ENCODE measurements around the gene SLC25A44.
"Not testable (repeated sequence)": the region's sequence is repeated elsewhere in the genome, so short reads cannot be mapped to it uniquely, and the experiment has no call there.

SLC25A44 gene

DNA sequence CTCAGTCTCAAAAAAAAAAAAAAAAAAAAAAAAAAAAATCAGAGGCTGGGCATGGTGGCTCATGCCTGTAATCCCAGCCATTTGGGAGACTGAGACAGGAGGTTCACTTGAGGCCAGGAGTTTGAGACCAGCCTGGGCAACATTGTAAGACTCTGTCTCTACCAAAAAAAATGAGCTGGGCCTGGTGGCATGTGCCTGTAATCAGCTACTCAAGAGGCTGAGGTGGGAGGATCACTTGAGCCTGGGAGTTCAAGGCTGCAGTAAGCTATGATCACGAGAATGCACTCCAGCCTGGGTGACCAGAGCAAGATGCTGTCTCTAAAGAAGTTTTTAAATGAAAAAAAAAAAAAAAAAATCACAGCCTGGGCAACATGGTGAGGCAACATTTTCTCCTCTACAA is 30.2 kb upstream of the SLC25A44 start:
- H3K4me3 ChIP-seq (ENCODE audit: low read length) = no peak overlapping the region
- H3K27ac ChIP-seq (ENCODE audit: low read length) = no peak overlapping the region
- DNase-seq (ENCODE audit: low read depth, low spot score) = no peak
- no peaks in the 10 kb centered on the region for H3K27me3 ChIP-seq (ENCODE audit: control insufficient read depth, insufficient read depth, low read length)
- H3K9me3 ChIP-seq (ENCODE audit: control insufficient read depth, insufficient read depth, low read length) = no peaks in the 10 kb centered on the region
- WGBS (ENCODE audit: insufficient coverage, insufficient read length) = no CpG with 5 or more reads among the region's 1 CpG
- H3K36me3 ChIP-seq (ENCODE audit: control insufficient read depth, insufficient read depth, low read length) = no peaks in the 10 kb centered on the region
- no peaks in the 10 kb centered on the region; the same call in 1 of the 2 replicates for H3K4me1 ChIP-seq (ENCODE audit: control insufficient read depth, insufficient read depth, low read length)

DNA sequence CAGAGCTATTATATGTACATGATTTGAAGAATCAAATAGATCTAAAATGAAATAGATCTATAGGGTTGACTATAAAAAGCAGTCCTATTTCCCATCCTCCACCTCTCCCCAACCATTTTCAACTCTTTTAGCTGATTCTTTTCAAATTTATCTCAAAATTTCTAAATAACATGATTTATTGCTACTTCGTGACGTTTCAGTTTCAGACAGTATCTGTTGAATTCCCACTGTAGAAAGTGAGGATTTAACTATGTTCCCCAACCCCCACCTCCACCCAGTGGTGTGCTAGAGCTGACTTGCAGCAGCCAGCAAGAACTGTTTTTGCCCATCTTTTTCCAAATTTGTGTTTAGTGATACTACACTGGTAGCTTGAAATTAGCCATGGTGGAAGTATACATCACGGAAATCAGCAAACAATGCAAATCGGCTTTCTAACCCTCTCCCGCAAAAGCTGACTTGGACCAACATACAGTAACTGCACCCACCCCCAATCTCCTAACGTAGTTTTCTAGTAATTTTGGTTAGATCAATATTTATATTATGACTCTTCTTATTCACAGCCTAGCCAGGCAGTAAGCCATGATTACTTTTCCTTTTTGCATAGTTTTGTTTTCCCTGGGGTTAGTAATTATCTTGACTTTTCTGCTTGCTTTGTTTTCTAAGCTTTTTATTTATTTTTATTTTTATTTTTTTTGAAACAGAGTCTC is 29.6 kb upstream of the SLC25A44 start:
- Histone ChIP-seq H3K27me3 (ENCODE audit: control insufficient read depth, insufficient read depth, low read length) (no peaks in the 10 kb centered on the region), H3K4me1 (ENCODE audit: control insufficient read depth, insufficient read depth, low read length) (no peaks in the 10 kb centered on the region; the same call in 1 of the 2 replicates), H3K9me3 (ENCODE audit: control insufficient read depth, insufficient read depth, low read length) (no peaks in the 10 kb centered on the region), H3K27ac (ENCODE audit: low read length) (no peak overlapping the region), H3K4me3 (ENCODE audit: low read length) (no peak overlapping the region), H3K36me3 (ENCODE audit: control insufficient read depth, insufficient read depth, low read length) (no peaks in the 10 kb centered on the region)
- DNase-seq (ENCODE audit: low read depth, low spot score) = no peak
- WGBS (ENCODE audit: insufficient coverage, insufficient read length) = 100% methylated on average over 2 of the region's 6 CpGs

DNA sequence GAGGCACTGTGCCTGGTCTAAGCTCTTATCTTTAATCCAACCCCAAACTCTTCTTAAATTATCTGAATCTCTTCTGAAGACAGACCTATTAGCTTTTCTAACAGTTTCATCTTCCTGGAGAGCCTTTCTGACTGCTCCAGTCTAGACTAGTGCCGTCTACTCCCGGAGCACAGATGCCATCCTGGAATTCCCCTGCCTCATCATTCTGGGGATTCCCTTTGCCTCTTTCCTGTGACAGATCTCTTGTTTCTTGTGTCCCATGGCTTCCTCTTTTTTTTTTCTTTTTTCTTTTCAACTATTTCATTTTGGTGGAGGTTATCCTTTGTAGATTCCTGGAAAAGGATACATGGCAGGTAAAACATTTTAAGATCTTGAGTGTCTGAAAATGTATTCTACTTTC is 28.8 kb upstream of the SLC25A44 start:
- WGBS (ENCODE audit: insufficient coverage, insufficient read length) = no CpG with 5 or more reads among the region's 2 CpGs
- DNase-seq (ENCODE audit: low read depth, low spot score) = no peak
- H3K4me3 ChIP-seq (ENCODE audit: low read length) = no peak overlapping the region
- no peaks in the 10 kb centered on the region for H3K9me3 ChIP-seq (ENCODE audit: control insufficient read depth, insufficient read depth, low read length)
- no peaks in the 10 kb centered on the region for H3K36me3 ChIP-seq (ENCODE audit: control insufficient read depth, insufficient read depth, low read length)
- H3K27ac ChIP-seq (ENCODE audit: low read length) = no peak overlapping the region
- no peaks in the 10 kb centered on the region for H3K27me3 ChIP-seq (ENCODE audit: control insufficient read depth, insufficient read depth, low read length)
- H3K4me1 ChIP-seq (ENCODE audit: control insufficient read depth, insufficient read depth, low read length) = no peaks in the 10 kb centered on the region; the same call in 1 of the 2 replicates

DNA sequence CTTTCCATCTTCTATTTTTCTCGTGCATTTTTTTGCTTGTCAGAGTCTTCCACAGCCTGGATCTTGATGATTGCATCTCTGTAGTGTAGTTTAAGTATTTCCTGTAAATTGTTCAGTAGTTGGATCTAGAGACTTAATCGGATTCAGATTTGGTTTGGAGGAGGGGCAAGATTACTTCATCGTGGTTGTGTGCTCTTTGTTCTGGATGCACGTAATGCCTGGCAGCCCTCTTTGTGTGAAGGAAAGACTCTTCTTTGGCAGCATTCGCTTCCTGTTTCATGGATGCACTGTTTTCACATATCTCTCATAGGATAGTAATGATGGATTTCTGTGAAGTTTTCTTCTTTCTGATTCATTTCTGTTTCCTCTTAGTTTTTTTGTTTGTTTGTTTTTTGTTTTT is 26.4 kb upstream of the SLC25A44 start:
- Histone ChIP-seq H3K27ac (ENCODE audit: low read length) (no peak overlapping the region), H3K4me3 (ENCODE audit: low read length) (no peak overlapping the region), H3K4me1 (ENCODE audit: control insufficient read depth, insufficient read depth, low read length) (no peaks in the 10 kb centered on the region), H3K9me3 (ENCODE audit: control insufficient read depth, insufficient read depth, low read length) (no peaks in the 10 kb centered on the region), H3K36me3 (ENCODE audit: control insufficient read depth, insufficient read depth, low read length) (no peaks in the 10 kb centered on the region), H3K27me3 (ENCODE audit: control insufficient read depth, insufficient read depth, low read length) (no peaks in the 10 kb centered on the region)
- WGBS (ENCODE audit: insufficient coverage, insufficient read length) = no CpG with 5 or more reads among the region's 5 CpGs
- no peak for DNase-seq (ENCODE audit: low read depth, low spot score)

DNA sequence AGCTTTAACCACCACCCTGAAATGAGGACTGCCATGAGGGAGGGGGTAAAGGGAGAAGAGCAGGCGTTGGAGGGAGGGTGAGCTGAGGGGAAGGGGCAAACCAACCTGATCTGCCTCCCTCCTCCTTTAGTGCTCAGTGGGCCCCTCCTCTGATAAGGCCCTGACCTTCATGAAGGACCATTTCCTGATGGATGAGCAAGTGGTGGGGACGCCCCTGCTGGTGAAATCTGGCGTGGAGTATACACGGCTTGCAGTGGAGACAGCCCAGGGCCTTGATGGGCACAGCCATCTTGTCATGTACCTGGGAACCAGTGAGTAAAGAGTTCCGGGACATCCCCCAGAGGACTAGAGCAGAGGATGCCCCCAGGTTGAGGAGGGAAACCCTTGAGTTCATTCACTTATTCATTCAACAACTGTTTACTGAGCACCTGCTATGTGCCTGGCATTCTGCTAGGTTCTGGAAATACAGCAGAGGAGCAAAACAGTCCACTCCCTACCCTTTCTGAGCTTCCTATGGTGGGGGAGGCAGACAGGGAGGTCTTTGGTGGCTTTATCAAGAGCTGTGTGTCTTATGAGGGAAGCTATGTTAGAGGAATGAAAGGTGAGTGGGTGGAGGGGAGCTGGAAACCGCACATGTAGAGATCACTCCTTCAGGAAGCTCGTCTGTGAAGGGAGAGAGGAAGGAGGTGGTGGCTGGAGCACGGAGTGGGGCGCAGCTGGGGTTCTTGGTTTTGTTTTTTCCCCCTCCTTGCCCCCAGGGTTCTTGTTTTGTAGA is 21.0 kb upstream of the SLC25A44 start:
- no peak for DNase-seq (ENCODE audit: low read depth, low spot score)
- Histone ChIP-seq H3K27me3 (ENCODE audit: control insufficient read depth, insufficient read depth, low read length) (no peaks in the 10 kb centered on the region), H3K27ac (ENCODE audit: low read length) (no peak overlapping the region), H3K4me1 (ENCODE audit: control insufficient read depth, insufficient read depth, low read length) (peaks cover 2% of the 10 kb centered on the region; the same call in 1 of the 2 replicates), H3K36me3 (ENCODE audit: control insufficient read depth, insufficient read depth, low read length) (0 out of 2 replicates have a peak, but pooled peaks cover 2% of the 10 kb centered on the region), H3K9me3 (ENCODE audit: control insufficient read depth, insufficient read depth, low read length) (no peaks in the 10 kb centered on the region), H3K4me3 (ENCODE audit: low read length) (no peak overlapping the region)
- WGBS (ENCODE audit: insufficient coverage, insufficient read length) = no CpG with 5 or more reads among the region's 9 CpGs

DNA sequence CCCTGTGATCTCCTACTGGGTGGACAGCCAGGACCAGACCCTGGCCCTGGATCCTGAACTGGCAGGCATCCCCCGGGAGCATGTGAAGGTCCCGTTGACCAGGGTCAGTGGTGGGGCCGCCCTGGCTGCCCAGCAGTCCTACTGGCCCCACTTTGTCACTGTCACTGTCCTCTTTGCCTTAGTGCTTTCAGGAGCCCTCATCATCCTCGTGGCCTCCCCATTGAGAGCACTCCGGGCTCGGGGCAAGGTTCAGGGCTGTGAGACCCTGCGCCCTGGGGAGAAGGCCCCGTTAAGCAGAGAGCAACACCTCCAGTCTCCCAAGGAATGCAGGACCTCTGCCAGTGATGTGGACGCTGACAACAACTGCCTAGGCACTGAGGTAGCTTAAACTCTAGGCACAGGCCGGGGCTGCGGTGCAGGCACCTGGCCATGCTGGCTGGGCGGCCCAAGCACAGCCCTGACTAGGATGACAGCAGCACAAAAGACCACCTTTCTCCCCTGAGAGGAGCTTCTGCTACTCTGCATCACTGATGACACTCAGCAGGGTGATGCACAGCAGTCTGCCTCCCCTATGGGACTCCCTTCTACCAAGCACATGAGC is 17.2 kb upstream of the SLC25A44 start:
- H3K9me3 ChIP-seq (ENCODE audit: control insufficient read depth, insufficient read depth, low read length) = no peaks in the 10 kb centered on the region
- no peak overlapping the region for H3K4me3 ChIP-seq (ENCODE audit: low read length)
- H3K27ac ChIP-seq (ENCODE audit: low read length) = no peak overlapping the region
- H3K27me3 ChIP-seq (ENCODE audit: control insufficient read depth, insufficient read depth, low read length) = no peaks in the 10 kb centered on the region
- no CpG with 5 or more reads among the region's 12 CpGs for WGBS (ENCODE audit: insufficient coverage, insufficient read length)
- H3K4me1 ChIP-seq (ENCODE audit: control insufficient read depth, insufficient read depth, low read length) = peaks cover 2% of the 10 kb centered on the region; the same call in 1 of the 2 replicates
- 0 out of 2 replicates have a peak, but pooled peaks cover 2% of the 10 kb centered on the region for H3K36me3 ChIP-seq (ENCODE audit: control insufficient read depth, insufficient read depth, low read length)
- no peak for DNase-seq (ENCODE audit: low read depth, low spot score)

DNA sequence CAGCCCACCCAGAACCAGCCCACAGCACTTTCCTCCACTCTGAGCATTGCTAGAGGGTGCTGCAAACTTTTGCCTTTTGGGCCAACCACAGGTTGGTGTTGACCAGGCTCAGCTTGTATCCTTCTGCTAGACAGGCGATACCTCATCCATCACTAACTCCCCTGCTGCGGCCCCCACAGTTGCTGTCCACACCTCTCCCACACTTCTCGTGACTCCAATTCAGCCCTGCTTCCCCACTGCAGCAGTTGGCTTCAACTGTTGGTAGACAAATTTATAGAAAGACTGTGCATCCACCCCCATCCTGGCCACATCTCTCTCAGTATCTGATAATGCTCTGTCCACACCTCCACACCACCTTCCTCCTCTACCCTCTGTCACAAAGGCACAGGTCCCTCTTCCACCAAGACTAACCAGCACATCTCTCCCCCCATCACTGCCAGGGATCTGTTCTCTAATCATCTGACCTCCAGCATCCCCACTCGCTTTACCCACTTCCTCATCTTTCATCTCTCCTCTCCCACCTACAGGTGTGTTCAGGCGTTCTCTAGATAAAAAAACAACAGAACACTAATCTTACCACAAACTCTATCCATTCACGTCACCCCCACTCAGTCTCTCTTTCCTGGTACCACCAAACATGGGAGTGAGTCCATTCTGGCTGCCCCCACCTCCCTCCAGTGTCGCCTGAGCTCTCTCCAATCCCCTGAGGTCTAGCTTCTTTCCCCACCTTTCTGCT is 15.8 kb upstream of the SLC25A44 start:
- Histone ChIP-seq H3K4me3 (ENCODE audit: low read length) (no peak overlapping the region), H3K27ac (ENCODE audit: low read length) (no peak overlapping the region), H3K4me1 (ENCODE audit: control insufficient read depth, insufficient read depth, low read length) (peaks cover 5% of the 10 kb centered on the region; the same call in 1 of the 2 replicates), H3K9me3 (ENCODE audit: control insufficient read depth, insufficient read depth, low read length) (no peaks in the 10 kb centered on the region), H3K36me3 (ENCODE audit: control insufficient read depth, insufficient read depth, low read length) (0 out of 2 replicates have a peak, but pooled peaks cover 2% of the 10 kb centered on the region), H3K27me3 (ENCODE audit: control insufficient read depth, insufficient read depth, low read length) (no peaks in the 10 kb centered on the region)
- DNase-seq (ENCODE audit: low read depth, low spot score) = no peak
- no CpG with 5 or more reads among the region's 7 CpGs for WGBS (ENCODE audit: insufficient coverage, insufficient read length)

DNA sequence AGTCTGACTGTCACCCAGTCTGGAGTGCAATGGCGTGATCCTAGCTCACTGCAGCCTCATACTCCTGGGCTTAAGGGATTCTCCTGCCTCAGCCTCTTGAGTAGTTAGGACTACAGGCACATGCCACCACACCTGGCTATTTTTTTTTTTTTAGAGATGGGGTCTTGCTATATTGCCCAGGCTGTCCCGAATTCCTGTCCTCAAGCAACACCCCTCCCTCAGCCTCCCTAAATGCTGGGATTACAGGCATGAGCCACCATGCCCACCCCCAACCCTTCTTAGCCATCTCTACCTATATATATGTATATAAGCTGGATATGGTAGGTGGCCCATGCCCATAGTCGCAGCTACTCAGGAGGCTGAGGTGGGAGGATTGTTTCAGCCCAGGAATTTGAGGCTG is 13.4 kb upstream of the SLC25A44 start:
- Histone ChIP-seq H3K4me1 (ENCODE audit: control insufficient read depth, insufficient read depth, low read length) (peaks cover 5% of the 10 kb centered on the region; the same call in 1 of the 2 replicates), H3K9me3 (ENCODE audit: control insufficient read depth, insufficient read depth, low read length) (no peaks in the 10 kb centered on the region), H3K36me3 (ENCODE audit: control insufficient read depth, insufficient read depth, low read length) (0 out of 2 replicates have a peak, but pooled peaks cover 2% of the 10 kb centered on the region), H3K4me3 (ENCODE audit: low read length) (no peak overlapping the region), H3K27ac (ENCODE audit: low read length) (no peak overlapping the region), H3K27me3 (ENCODE audit: control insufficient read depth, insufficient read depth, low read length) (no peaks in the 10 kb centered on the region)
- WGBS (ENCODE audit: insufficient coverage, insufficient read length) = no CpG with 5 or more reads among the region's 3 CpGs
- no peak for DNase-seq (ENCODE audit: low read depth, low spot score)

DNA sequence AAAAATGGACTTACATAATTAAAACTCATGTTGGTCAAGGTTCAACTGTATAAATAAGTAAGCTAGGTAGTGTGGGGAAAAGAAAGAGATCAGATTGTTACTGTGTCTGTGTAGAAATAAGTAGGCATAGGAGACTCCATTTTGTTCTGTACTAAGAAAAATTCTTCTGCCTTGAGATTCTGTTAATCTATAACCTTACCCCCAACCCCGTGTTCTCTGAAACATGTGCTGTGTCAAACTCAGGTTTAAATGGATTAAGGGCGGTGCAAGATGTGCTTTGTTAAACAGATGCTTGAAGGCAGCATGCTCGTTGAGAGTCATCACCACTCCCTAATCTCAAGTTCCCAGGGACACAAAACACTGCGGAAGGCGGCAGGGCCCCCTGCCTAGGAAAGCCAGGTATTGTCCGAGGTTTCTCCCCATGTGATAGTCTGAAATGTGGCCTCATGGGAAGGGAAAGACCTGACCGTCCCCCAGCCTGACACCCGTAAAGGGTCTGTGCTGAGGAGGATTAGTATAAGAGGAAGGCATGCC is 12.4 kb upstream of the SLC25A44 start:
- not testable (repeated sequence) for H3K4me3 ChIP-seq (ENCODE audit: low read length); DNase-seq (ENCODE audit: low read depth, low spot score); H3K27ac ChIP-seq (ENCODE audit: low read length); H3K9me3 ChIP-seq (ENCODE audit: control insufficient read depth, insufficient read depth, low read length); H3K27me3 ChIP-seq (ENCODE audit: control insufficient read depth, insufficient read depth, low read length); H3K36me3 ChIP-seq (ENCODE audit: control insufficient read depth, insufficient read depth, low read length); H3K4me1 ChIP-seq (ENCODE audit: control insufficient read depth, insufficient read depth, low read length)
- no CpG with 5 or more reads among the region's 8 CpGs for WGBS (ENCODE audit: insufficient coverage, insufficient read length)

Data from iPS DF 6.9 (cell line).